ENCODE data around the gene ITPK1.

Gene ITPK1

DNA sequence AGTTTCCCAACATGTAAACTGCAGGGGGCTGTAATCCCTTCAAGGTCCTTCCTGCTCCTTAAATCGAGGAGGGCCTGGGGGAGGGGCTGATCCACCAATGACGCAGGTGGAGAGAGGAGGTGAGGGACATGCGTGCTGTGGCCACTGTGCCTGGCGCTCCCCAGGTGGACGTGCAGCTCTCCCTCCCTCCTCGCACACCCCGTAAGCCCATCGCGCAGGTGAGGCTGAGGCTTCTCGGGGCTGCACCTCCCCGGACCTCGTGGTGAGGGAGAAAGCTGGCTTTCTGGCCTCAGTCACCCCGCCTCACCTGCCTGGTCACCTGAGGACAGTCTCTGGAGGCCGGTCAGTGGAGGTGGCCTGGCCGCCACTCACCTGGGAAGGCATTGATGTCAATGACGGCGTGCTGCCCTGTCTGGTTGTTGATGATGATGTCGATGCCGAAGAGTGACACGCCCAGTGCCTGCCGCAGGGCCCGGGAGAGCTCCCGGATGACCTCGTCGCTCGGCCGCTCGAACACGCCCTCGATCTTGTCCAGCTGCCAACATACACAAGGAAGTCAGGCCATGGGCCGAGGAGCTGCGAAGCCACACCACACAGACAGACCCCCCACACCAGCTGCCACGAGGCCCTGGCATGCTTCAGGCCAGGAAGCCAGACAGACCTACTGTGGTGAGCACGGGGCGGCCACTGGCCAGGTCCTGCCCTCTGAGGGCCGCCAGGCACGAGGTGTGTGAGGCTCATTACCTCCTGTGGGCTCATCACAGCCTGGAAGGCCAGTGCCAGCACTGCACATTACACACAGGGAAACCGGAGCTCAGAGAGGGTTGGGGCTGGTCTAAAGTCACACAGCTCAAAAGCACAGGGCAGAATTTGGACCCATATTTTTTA lies 169.5 kb downstream of the ITPK1 start:
- no peak for DNase-seq

DNA sequence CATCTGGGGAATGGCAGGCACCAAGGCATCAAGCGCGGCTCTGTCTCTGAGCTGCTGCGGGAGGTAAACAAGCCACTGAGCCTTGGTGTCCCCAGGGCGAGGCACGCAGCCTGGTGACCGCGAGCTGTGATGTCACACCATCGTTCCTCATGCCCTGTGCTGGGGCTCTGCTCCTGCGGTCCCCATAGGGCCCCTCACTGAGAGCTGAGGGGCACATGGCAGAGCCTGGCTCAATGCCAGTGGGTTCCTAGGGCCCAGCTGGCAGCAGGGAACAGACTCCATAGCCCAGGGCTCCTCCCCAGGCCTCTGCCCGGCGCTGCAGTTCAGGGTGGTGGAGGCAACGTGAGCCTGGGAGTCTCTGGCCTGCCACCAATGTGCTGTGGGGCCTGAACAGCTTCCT lies 170.2 kb downstream of the ITPK1 start:
- no peak for DNase-seq

DNA sequence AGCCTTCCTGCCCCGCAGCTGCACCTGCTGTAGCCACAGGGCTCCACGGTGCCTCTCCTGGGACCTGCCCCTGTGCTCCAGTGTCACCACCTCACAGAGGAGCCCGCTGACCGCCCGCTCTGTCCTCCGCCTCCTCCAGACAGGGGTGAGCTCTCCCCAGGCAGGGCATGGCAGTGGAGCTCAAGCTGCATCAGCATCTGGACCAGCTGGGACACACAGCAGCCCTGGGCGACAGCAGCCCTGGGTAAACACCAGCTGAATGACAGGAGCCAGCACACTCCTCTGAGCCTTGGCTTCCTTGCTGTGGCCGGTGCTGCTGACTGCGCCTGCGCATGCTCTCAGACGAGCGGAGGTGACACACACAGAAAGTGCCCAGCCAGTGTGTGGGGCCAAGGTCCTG lies 170.7 kb downstream of the ITPK1 start:
- no peak for DNase-seq

DNA sequence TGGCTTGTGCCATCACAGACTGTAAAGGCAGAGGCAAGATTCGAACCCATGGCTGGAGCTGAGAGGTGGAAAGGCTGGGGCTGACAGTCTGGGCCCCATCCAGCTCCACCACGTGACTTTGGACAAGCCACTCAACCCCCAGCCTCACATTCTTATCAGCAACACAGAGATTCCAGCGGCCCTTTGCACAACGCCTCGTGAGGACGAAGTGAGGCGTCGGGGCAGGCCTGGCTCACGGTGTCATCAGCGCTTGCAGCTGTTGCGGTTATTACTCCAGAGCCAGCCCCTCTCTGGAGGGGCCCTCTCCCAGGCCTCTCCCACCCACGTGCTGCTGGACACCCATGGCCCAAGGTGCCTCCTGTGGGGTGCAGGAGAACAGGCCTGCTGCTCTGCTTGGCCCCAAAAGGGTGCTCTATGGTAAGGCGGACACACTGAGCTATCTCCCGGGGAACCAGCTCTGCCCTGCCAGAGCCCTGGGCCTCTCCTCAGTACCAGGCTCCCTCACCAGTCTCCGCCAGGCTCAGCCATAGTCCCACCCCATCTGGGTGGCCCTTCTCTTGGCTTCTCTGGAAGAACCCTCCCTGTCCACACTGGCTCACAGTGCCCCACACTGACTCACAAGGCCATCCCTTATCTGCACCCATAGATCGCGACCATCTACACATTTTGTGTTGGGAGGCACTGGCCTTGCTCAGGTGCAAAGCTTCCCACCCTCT lies 171.7 kb downstream of the ITPK1 start:
- no peak for DNase-seq

DNA sequence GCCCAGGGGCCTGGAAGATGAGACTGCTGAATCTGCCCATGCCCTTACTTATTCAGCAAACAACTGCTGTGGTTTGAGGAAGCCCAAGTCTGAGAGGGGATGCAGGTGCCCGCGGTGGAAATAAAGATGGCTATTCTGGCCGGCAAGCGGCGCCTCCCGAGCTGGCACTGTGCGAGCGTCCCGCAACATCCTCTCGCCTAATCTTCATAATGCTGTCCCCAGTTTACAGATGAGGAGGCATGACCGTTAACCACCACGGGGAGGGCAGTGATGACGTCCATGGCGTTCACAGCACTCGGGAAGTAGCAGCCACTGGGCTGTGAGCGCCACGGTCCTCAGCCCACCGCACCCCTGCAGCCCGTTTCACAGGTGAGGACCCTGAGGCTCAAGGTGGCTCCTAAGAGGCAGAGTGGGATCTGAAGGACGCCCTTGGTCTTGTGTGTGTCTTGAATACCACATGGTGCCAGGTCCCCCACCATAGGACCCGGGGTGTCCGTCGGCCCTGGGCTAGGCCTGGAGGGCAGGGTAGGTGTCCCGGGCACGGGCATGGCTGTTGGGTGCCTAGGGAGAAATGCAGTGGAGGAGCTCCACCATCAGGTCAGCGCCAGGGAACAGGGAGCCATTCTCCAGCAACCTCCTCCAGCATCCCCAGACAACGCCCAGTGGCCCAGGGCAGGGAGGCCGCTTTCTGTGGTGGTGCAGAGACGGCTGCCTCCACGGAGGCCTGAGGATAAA lies 172.6 kb downstream of the ITPK1 start:
- DNase-seq, result no peak

DNA sequence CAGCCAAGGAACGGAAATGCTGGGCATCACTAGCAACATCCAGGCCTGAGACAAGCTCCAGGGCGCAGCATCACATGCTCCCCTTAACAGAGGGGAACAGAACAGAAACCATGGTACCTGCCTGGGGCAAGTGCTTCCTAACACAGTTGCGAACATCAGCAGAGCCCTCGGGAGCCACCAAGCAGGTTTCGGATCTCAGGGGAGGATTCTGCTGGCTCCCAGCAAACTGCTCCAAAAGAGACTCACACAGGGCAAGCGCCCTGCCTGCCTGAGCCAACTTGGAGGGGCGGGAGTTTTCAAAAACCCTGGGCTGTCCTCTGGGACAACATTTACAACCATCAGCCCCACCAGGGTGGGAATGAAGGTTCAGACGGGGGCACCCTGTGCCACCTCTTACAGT lies 173.1 kb downstream of the ITPK1 start:
- no peak for DNase-seq

DNA sequence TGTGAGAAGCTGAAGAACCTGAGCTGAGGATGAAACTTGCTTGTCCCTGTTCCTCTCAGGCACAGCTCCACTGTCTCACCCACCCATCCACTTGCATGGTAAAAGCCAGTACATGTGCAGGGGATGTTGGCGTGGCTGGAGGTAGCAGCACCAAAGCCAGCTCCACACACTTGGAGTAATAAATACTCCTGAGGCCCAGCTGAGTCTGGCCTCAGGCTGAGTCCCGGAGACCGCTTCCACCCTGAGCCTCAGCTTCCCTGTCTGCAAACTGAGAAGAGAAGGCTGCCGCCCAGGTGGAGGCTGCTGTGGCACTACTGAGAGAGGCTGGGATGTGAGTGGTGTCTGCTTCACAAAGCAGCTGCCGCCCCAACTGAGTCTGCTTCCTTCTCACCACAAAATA lies 173.6 kb downstream of the ITPK1 start:
- no peak for DNase-seq

DNA sequence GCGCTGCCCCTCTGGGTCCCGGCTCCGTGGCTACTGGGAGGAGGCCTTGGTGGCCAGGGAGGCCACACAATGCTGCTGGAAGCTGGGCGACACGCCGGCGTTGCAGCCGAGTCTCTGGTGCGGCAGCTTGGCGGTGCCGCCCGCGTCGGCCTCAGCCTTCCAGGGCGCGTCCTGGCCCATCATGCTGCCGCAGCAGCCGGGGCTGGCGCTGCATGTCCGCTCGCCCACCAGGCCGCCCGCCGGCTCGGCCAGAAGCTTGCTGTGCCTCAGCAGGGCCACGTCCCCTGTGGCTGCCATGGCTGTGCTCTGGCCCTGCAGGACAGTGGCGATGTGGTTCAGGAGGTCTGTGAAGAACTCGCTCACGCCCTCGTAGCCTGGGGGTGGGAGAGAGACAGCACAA lies 174.2 kb downstream of the ITPK1 start:
- DNase-seq, result no peak

DNA sequence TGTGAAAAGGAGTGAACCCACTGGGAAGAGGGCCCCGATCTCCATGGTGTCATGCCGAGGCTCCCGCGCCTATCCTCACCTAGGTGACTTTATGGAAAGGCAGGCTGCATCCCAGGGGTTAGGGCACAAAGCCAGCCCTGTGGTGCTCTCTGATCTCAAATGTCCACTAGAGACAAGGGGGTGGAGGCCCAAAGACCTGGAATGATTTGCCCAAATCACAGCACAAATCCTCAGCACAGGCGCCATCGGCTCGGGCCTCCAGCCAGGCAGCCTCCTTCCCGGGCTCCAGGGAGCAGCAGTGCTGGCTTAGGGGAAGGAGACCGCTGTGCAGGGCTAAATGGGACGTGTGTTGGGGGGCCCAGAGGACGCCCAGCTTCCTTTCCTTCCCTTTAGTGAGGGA lies 175.2 kb downstream of the ITPK1 start:
- DNase-seq, result no peak

DNA sequence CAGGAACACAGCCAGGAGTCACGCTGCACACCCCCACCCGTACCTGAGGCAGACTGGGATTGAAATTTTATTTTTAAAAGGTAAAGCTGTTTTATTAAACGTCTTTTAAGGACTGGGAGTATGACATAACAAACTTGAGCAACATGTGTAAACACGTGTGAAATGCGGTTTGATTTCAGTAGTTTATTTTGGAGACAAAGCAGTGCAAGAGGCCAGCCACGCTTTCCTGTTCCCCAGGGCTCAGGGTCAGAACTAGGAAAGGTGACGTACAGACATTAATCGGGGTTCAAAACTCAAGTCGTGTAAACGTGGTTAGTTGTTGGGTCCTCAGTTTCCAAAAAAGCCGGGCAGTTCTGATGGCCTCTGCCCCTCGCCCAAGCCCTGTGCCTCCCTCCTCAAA lies 176.0 kb downstream of the ITPK1 start:
- no peak for DNase-seq

DNA sequence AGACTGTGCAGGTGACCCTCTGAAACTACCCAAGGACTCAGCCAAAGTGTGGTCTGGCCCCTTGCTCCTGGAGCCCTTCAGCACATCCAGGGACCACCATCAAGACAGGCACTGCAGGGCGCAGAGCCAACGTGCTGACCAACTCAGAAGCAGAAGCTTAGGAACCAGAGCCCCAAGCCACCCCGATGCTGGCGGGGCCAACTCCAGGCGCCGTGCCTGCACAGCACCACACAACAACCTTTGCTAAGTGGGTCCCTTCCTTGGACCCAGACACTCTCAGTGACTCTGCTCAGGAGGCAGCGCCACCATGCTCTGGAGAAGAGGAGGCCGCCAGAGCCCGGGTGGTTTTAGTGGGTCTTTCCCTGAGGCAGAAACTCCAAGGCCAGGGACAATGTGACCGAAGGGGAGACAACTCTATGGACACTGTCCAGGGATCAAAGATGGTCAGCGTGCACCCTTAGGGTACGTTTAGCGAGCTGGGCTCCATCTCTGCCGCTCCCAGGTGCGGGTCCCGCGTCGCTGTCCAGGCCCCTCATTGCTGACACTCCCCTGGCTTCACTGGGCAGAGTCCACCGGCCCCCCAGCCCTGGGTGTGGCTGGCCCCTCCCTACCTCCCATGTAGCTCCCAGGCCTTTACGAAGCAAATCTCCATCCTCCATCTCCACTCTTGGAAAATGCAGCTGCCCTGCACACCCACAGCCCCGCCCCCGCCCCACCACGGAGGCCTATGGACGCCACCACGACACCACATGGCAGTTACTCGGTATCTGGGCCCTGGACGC lies 176.6 kb downstream of the ITPK1 start:
- DNase-seq, result no peak

DNA sequence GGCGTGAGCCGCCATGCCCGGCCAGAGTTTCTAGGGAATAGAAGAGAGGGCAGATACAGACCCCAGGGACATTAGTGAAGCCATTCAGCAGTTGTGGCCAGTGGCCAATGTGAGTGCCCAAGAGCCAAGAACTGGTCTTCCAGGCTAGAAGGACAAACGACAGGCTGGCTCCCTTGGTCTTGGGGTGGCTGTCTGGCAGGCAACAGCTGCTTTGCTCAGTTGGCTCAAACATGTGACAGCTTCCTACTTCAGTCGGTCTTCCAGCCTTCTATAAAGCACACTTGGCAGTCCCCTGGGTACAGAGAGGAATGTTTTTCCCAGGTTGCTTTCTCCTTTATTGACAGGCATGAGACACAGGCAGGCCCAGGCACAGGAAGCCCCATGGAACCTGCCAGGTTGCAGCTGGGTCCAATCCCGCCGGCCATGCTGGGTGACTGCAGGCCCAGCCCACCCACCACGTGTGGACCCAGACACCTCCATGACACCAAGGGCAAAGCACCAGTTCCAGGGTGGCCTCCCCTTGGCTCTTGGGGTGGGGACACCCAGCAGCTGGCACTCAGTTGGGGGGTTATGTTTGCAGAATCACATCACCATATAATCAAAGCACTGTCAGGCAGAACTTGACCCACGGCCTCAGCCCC lies 177.4 kb downstream of the ITPK1 start:
- no peak for DNase-seq

DNA sequence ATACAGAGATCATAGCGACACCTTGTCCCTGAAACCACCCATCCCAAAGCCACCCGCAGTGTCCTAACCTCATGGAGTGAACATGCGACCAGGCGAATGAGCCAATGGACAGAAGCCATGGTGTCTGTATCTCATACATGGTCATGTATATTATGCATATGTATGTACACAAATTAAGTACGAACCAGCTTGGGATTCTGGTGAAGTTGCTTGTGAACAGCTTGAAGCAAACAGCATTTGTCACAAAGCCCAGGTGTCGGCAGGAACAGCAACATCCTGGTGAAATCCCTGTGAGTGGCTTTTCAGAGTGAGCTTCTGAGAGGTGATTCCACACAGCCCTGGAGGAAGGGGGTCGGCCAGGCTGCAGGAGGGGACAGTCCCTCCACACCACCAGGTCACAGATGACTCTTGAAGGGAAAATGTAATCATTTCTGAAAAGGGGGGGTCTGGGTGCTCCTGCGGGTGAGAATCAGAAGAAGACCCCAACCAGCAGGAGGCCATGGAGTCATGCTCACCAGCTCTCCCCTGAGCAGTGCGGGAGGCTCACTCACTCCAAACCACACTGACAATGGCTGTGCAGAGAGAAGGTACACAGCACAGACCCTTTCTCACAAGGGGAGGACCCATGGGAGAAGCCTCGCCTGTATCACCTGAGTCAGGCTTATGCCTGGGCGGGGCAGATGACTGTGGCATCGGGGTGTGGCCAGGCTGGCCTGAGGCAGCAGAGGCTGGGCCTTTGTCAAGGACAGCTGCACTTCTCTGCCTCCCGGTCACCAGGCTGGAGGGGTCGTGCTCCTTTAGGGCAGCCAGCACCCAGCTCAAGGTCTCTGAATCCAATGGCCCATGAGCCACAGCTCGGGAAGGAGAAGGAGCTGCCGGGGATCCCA lies 178.4 kb downstream of the ITPK1 start:
- no peak for DNase-seq

DNA sequence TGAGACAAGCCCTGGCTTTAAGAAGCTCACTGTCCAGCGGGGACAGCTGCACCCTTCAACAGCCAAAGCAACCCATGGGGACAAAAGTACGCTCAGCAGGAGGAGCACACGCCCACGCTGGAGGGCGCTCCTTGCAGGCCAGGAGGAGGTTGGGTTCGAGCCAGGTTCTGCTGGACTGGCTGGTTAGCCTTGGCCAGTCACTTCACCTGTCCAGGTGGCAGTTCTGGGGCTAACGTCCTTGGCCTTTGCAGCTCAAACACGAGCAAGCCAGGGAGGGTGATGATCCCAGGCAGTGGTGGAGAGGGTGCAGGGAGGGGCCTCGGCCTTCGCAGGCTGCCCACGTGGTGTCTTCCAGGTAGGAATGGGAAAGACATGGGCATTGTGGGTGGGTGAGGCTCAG lies 179.6 kb downstream of the ITPK1 start:
- no peak for DNase-seq

DNA sequence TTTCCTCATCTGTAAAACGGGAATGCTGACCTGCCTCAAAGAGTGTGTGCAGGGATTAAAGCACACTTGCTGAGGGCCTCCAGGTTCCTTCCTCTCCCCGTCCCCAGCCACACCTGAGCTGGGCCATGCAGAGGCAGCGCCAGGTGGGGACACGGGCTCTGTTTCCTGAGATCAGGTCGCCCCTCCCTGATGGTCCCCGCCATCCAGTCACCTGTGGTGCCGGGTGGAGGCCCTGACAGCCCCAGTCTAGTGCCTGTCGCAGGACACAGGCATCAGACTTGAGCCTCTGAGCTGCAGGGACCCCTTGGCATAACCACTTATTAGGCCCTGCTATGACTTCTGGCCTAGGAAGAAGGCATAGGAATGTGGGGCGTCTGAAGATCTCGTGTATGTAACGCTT lies 180.3 kb downstream of the ITPK1 start:
- DNase-seq, result no peak

DNA sequence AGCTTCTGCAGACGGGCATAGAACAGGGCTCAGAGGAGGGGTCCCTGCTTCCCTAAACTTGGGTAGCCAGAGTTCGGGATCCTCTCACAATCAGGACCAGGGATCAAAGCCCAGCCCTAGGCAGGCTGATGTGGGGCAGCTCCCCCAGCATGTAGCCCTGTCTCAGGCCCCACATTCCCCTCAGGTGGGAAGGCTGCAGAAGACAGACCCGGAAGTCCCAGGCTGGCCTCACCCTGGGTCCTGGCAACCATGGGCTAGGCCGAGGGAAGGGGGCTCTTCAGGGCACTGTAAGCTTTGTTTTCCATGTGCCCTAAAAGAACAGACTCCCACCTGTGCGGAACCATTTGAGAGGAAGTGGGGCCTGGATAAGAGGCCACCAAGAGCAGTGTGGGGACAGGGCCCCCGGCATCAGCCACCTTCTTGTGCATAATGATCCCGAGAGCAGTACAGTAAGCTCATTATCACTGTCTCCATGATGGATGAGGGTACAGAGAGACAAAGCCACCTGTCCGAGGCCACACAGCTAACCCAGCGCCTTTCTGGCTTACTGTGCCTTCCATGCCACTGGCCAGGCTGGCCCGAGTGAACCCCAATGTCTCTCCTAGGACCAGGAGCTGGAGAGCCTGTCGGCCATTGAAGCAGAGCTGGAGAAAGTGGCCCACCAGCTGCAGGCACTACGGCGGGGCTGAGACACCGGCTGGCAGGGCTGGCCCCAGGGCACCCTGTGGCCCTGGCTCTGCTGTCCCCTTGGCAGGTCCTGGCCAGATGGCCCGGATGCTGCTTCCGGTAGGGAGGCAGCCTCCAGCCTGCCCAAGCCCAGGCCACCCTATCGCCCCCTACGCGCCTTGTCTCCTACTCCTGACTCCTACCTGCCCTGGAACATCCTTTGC lies 181.3 kb downstream of the ITPK1 start:
- no peak for DNase-seq

DNA sequence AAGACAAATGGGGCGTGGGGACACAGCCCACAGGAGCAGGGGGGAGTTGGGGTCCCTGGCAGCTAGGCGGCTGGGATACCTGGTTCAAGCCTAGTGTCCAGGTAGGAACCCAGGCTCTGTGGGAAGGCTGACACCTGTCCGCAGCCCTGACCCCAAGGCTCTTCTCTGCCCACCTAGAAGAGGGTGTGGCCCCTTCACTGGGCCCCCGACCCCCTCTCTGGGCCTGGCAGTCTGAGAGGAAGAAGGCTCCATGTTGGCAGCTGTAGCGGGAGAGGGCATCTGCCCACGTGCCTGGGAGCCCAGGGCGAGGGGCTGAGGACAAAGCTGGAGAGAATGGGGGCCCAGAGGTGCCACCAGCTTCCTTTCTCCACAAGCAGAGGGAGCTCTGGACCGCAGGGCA lies 182.2 kb downstream of the ITPK1 start:
- no peak for DNase-seq

DNA sequence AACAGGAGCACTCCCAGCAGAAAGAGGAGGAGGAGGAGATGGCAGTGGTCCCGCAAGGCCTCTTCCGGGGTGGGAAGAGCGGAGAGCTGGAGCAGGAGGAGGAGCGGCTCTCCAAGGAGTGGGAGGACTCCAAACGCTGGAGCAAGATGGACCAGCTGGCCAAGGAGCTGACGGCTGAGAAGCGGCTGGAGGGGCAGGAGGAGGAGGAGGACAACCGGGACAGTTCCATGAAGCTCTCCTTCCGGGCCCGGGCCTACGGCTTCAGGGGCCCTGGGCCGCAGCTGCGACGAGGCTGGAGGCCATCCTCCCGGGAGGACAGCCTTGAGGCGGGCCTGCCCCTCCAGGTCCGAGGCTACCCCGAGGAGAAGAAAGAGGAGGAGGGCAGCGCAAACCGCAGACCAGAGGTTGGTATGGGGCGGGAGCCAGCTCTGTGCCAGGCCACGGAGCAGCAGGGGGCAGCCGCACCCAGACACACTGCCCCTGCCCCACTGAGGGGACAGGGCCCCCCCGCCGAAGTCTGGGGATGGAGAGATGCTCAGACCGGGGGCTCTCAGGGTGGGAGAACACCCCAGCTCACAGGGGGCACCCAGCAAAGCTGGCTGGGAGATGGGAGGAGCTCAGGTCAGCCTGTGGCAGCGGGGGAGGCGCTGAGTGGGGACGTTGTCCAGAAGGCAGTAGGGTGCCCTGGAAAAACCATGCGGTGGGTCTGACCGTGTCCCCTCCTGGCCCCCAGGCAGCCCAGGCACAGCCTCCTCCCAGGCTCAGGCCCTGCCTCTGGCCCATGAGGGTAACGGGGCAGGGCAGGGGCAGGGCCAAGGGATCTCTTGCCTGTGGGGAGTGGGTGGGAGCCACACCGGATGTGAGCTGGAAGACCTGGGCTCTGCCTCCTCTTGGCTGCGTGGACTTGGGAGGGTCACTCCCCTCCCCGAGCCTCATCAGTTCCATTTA lies 183.0 kb downstream of the ITPK1 start:
- no peak for DNase-seq

Data from AML-193 (cell line).